PC-9 (cell line): Measurements from ENCODE around the gene CLVS2.

Source experiments
- CTCF ChIP-seq: fragments of 200-600 bp; sonication (generic); conservative IDR thresholded peaks from 2 replicates; pipeline ENCODE4 v1.6.1; 2017; ENCODE audit warnings: mixed run types, antibody characterized with exemption, mild to moderate bottlenecking, moderate library complexity
- EZH2 ChIP-seq: fragments of 200-600 bp; sonication (generic); IDR thresholded peaks from 2 replicates; pipeline ENCODE4 v1.8.0; 2017; ENCODE audit warnings: antibody characterized with exemption, low read depth

GRCh38 chr6:123091896-123092271 is 95.8 kb downstream of the CLVS2 start:
- no peak for TF ChIP-seq EZH2
- TF ChIP-seq CTCF: no peak
